Choroid plexus epithelial cell (primary cell): ENCODE results near the gene DMRTB1.

Source experiments
- DNase-seq: peaks from one replicate; pipeline ENCODE4 v3.0.0-alpha.2; 2010; ENCODE audit warnings: low read depth
- H3K4me3 ChIP-seq: 2 replicates; pipeline ENCODE4 v1.5.1; 2011; ENCODE audit warnings: low read depth, mild to moderate bottlenecking, control low read depth, low read length, moderate library complexity
- TF ChIP-seq, protein P1 (sequence below): conservative IDR thresholded peaks from 2 replicates; pipeline ENCODE4 v1.5.1; 2011; ENCODE audit warnings: low read depth, mild to moderate bottlenecking, control low read depth, inconsistent platforms, low read length, moderate library complexity

DMRTB1 gene

DNA sequence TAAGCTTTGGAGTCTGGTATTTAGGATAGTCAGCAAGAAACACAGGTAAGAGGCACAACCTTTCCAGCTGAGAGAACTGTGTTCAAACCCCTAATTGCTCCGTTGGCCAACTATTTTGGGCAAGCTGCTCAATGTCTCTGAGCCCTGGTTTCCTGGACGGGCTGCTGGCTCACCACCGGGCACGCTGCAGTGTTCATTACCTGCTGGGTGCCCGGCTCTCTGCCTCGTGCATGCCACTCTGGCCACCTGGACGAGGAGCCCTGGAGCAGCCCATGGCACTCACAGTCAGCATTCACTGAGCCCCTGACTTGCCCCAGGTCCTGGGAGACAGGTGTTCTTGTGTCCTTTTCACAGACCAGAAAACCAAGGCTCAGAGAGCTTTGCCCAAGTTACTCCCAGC lies 51.0 kb downstream of the DMRTB1 start:
- DNase-seq, result no peak
- TF ChIP-seq, protein P1, sequence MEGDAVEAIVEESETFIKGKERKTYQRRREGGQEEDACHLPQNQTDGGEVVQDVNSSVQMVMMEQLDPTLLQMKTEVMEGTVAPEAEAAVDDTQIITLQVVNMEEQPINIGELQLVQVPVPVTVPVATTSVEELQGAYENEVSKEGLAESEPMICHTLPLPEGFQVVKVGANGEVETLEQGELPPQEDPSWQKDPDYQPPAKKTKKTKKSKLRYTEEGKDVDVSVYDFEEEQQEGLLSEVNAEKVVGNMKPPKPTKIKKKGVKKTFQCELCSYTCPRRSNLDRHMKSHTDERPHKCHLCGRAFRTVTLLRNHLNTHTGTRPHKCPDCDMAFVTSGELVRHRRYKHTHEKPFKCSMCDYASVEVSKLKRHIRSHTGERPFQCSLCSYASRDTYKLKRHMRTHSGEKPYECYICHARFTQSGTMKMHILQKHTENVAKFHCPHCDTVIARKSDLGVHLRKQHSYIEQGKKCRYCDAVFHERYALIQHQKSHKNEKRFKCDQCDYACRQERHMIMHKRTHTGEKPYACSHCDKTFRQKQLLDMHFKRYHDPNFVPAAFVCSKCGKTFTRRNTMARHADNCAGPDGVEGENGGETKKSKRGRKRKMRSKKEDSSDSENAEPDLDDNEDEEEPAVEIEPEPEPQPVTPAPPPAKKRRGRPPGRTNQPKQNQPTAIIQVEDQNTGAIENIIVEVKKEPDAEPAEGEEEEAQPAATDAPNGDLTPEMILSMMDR, result no peak
- H3K4me3 ChIP-seq, result no peak overlapping the region

DNA sequence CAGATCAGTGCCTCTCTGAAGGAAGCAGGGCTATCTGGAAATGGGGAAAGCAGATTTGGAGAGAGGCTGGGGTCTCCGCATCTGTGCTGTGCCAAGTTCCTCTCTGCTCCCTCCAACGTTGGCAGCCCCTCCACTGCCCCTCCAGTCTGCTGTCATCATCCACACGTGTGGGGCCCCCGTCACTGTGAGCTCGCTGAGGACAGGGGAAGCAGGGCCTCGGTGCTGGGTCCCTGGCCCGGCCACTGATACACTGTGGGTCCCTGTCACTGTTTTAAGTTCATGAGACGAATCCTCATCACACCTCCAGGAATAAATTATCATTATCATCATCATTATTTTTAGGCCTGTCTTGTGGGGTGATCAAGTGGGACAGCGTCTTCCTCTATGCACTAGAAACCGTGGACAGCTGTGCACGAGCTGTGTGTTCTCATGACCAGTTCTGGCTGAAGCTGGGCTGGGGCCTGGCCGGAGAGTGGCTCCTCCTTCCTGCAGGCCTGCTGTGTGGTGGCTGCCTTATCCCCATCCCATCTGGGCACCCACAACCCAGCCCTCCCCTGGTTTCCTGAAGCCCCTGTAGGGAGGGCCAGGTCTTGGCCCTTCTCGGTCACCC lies 52.2 kb downstream of the DMRTB1 start:
- TF ChIP-seq, protein P1, result no peak

DNA sequence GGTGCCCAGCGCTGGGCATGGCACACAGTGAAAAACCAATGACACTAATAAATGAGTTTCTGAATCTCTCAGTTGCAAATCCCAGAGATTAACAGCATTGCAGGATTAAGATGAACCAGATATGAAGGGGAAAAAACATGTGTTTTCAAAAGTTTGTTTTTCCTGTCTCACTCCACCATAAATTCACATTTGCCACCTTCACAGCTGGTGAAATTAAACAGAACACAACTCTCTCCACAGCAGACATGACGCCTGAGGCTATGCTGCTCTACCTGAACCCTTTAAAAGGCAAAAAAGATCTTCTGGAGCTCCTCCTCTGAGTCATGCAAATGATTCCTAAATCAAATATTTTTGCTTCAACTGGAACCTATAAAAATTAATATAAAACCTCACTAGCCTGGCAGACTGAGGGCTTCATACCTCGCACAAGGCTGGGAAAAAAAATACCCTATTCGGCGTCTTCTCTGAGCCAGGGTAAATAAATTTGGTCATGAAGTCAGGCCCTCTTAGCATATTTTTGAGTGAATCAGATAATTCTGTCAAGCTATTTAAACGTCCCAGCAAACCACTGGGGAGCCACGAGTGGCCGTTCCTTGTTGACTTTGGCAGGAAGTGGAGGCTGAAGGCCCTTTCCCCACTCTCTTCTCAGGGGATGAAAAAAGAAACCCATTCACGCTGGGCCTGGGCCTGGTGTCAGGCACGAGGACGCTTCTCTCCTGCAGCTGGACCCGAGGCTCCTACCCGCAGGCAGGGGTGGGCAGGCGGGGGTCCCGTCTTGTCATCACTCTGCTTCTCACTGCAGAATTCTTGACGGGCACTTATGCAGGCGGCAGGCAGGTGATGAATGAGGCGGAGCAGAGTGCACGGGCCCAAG lies 53.0 kb downstream of the DMRTB1 start:
- DNase-seq, result peak; percentile 88
- TF ChIP-seq, protein P1, result no peak
- no peak overlapping the region for H3K4me3 ChIP-seq

More for the DNA sequence above, 52.2 kb downstream of the DMRTB1 start:
- peak; percentile 24 for DNase-seq
- no peak overlapping the region for H3K4me3 ChIP-seq

DNA sequence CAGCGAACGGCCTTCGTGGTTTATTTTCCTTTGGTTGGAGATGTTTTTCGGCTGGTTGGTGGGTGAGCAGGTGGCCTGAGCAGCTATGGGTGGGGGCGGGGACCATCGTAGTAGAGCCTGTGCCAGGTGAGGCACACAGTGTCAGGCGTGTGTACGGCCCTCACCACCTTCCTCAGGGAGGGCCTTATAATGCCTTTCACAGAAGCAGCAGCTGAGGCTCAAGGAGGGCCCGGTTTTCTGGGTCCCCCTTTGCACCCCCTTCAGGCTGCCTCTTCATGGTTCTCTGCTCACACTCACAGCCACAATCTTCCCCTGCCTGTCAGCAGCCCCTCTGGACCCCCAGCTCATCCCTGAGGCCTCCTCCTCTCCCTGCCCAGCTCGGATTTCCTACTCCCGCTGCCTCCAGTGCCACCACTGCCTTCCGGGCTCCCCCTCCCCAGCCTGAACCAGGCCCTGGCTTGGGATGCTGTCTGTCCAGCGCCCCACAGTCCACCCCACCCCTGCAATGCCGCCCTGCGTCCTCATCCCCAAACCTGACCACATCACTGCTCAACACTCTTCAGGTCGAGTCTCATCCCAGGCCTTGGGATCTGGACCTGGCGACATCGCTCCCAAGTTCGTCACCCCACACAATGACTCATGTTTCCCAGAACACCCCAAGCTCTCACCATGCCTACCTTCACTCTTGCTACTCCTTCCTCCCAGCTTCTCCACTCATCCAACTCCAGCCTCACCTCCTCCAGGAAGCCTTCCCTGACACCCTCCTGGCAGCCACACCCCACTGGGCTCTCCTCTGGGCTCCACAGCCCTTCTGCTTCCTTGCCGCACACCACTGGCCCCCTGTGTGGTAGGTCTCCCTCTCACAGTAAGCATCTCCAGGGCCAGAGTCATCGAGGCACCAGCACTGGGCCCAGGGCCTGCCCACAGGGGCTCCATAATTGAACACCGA lies 53.9 kb downstream of the DMRTB1 start:
- DNase-seq, result no peak

DNA sequence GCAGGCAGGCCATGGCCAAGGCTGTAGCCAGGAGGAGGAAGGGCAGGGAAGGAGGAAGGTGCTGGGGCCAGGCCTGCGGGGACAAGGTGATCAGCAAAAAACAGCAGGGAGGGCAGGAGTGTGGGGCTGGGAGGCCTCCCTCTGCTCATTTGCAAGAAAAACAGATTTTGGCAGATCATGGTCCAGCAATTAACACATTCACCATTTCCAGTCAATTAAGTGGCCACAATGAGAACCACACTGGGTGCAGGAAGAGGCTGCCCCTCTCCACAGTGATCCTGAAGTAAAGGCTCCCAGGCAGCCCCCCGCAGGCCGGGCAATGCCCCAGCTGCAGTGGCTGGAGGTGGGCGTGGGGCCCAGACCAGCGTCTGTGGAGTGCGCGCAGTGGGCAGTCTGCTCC lies 54.6 kb downstream of the DMRTB1 start:
- no peak overlapping the region for H3K4me3 ChIP-seq
- TF ChIP-seq, protein P1, result no peak
- DNase-seq, result no peak

More for the DNA sequence above, 53.9 kb downstream of the DMRTB1 start:
- no peak overlapping the region for H3K4me3 ChIP-seq
- TF ChIP-seq, protein P1, result no peak

DNA sequence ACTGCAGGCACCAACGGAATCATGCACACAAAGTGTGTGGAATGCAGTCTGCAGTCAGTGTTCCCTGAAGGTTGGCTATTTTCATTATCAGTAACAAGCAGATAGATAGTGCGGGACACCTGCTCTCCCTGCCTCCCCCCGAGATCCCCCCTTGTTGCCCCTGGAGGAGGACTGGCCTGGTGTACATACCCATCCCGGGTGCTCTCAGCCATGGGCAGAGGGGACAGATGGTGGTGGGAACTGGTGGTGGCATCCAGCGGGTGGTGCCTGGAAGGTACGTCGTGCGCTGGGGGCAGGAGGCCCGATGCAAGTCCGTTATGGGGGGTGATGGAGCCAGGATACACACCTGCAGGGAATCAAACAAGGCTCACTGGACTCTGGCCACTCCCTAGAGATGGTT lies 55.2 kb downstream of the DMRTB1 start:
- DNase-seq, result no peak
- TF ChIP-seq, protein P1, result no peak
- no peak overlapping the region for H3K4me3 ChIP-seq
